ENCODE data around the gene GDAP1L1. TPM values are rescaled to one million over a fixed set of nuclear protein-coding genes. Genes with fewer than 3 reads are reported as not detected.

Gene GDAP1L1
- under 1 TPM in 2 of 4 donors, not detected in 2; 0.23 to 0.83 TPM for total RNA-seq

- no peak for TF ChIP-seq EP300 (IDR thresholded peaks at IDR 0.05)
- TF ChIP-seq CTCF (IDR thresholded peaks at IDR 0.05) = no peak
- TF ChIP-seq POLR2A (IDR thresholded peaks at IDR 0.05; ENCODE audit: low read depth) = no peak
- no peak for TF ChIP-seq POLR2AphosphoS5 (IDR thresholded peaks at IDR 0.05)
- Histone ChIP-seq H3K36me3 (no peaks in the 10 kb centered on the region), H3K27me3 (peaks cover 0 to 37% (median 10%) of the 10 kb centered on the region in 4 donors), H3K27ac (replicated peaks in 1 of 4) (no peak within 1 kb of the TSS), H3K9me3 (no peaks in the 10 kb centered on the region), H3K4me3 (peak within 1 kb of the TSS; percentile 42 to 51 (median 45)), H3K4me1 (peaks cover 9 to 16% (median 15%) of the 10 kb centered on the region in 4 donors)
- 2% methylated on average over 7 of the region's 32 CpGs for WGBS
- intact Hi-C loops (cut with DNase I) = no loop called here
- no peak for DNase-seq (ENCODE audit: extremely low spot score)
Observed at GRCh38 chr20:44247131-44247571, at the start of gene GDAP1L1. Gene GDAP1L1 (plus strand): TSS chr20:44247308. CDS start chr20:44247335, 27 bp downstream.

GRCh38 chr20:44198872-44199271 lies 48.2 kb upstream of the GDAP1L1 start:
- no peak for TF ChIP-seq EP300 (IDR thresholded peaks at IDR 0.05)
- TF ChIP-seq POLR2AphosphoS5 (IDR thresholded peaks at IDR 0.05) = no peak
- TF ChIP-seq CTCF (IDR thresholded peaks at IDR 0.05) = no peak
- TF ChIP-seq POLR2A (IDR thresholded peaks at IDR 0.05; ENCODE audit: low read depth) = no peak
- WGBS = 87% methylated on average over 4 of the region's 4 CpGs
- H3K4me3 ChIP-seq = no peak overlapping the region
- H3K36me3 ChIP-seq = peaks cover 25 to 75% (median 57%) of the 10 kb centered on the region in 4 donors
- H3K4me1 ChIP-seq = peaks cover 38 to 53% (median 52%) of the 10 kb centered on the region in 4 donors
- no peak for DNase-seq (ENCODE audit: extremely low spot score)
- intact Hi-C loops (cut with DNase I) = loop anchor here (5.0 kb wide), 1 partner anchor 447 kb away; no protein-coding TSS in a partner anchor
- H3K9me3 ChIP-seq = no peaks in the 10 kb centered on the region
- no peaks in the 10 kb centered on the region for H3K27me3 ChIP-seq
- H3K27ac ChIP-seq (replicated peaks in 1 of 4) = peak overlapping the region in 1 of 4 donors; percentile 99

GRCh38 chr20:44199877-44200276 lies 47.2 kb upstream of the GDAP1L1 start:
- 85% methylated on average over 2 of the region's 4 CpGs for WGBS
- Histone ChIP-seq H3K4me3 (no peak overlapping the region), H3K36me3 (peaks cover 25 to 81% (median 60%) of the 10 kb centered on the region in 4 donors), H3K9me3 (no peaks in the 10 kb centered on the region), H3K27me3 (no peaks in the 10 kb centered on the region), H3K27ac (replicated peaks in 1 of 4) (peak overlapping the region; percentile 61 to 99 (median 86)), H3K4me1 (peaks cover 47 to 63% (median 62%) of the 10 kb centered on the region in 4 donors)
- intact Hi-C loops (cut with DNase I) = loop anchor here (5.0 kb wide), 1 partner anchor 448 kb away; no protein-coding TSS in a partner anchor
- no peak for DNase-seq (ENCODE audit: extremely low spot score)
- TF ChIP-seq POLR2A (IDR thresholded peaks at IDR 0.05; ENCODE audit: low read depth) = no peak
- TF ChIP-seq EP300 (IDR thresholded peaks at IDR 0.05) = no peak

GRCh38 chr20:44200371-44200770 lies 46.7 kb upstream of the GDAP1L1 start:
- intact Hi-C loops (cut with DNase I) = no loop called here
- DNase-seq (ENCODE audit: extremely low spot score) = no peak
- 66% methylated on average over 4 of the region's 4 CpGs for WGBS
- TF ChIP-seq CTCF (IDR thresholded peaks at IDR 0.05) = no peak
- TF ChIP-seq POLR2AphosphoS5 (IDR thresholded peaks at IDR 0.05) = no peak
- no peak for TF ChIP-seq EP300 (IDR thresholded peaks at IDR 0.05)
- no peak for TF ChIP-seq POLR2A (IDR thresholded peaks at IDR 0.05; ENCODE audit: low read depth)
- Histone ChIP-seq H3K9me3 (no peaks in the 10 kb centered on the region), H3K36me3 (peaks cover 25 to 86% (median 63%) of the 10 kb centered on the region in 4 donors), H3K4me3 (no peak overlapping the region), H3K27me3 (no peaks in the 10 kb centered on the region), H3K27ac (replicated peaks in 1 of 4) (peak overlapping the region; percentile 61 to 99 (median 86)), H3K4me1 (peaks cover 50 to 68% (median 67%) of the 10 kb centered on the region in 4 donors)

GRCh38 chr20:44200983-44201382 lies 46.1 kb upstream of the GDAP1L1 start:
- Histone ChIP-seq H3K4me1 (peaks cover 55 to 74% (median 72%) of the 10 kb centered on the region in 4 donors), H3K27ac (replicated peaks in 1 of 4) (peak overlapping the region; percentile 61 to 99 (median 86)), H3K4me3 (no peak overlapping the region), H3K9me3 (no peaks in the 10 kb centered on the region), H3K27me3 (no peaks in the 10 kb centered on the region), H3K36me3 (peaks cover 25 to 87% (median 63%) of the 10 kb centered on the region in 4 donors)
- no peak for TF ChIP-seq POLR2AphosphoS5 (IDR thresholded peaks at IDR 0.05)
- no peak for TF ChIP-seq POLR2A (IDR thresholded peaks at IDR 0.05; ENCODE audit: low read depth)
- no peak for DNase-seq (ENCODE audit: extremely low spot score)
- 61% methylated on average over 2 of the region's 2 CpGs for WGBS
- intact Hi-C loops (cut with DNase I) = no loop called here
